ENCODE data around the gene CST9.

CST9 gene

GRCh38 chr20:23605867-23606651, at the start of gene CST9:
Gene CST9 (minus strand): TSS chr20:23605917. CDS start chr20:23605864, 53 bp downstream.
- no peak for DNase-seq

GRCh38 chr20:23654717-23655116, 49.0 kb upstream of the CST9 start:
- DNase-seq: no peak

- DNase-seq: no peak
These were observed 48.3 kb upstream of the CST9 start for GRCh38 chr20:23654000-23654399.

- no peak for DNase-seq
These were observed 47.8 kb upstream of the CST9 start for GRCh38 chr20:23653400-23653938.

- DNase-seq: no peak
These were observed 47.2 kb upstream of the CST9 start for GRCh38 chr20:23652926-23653325.

DNA sequence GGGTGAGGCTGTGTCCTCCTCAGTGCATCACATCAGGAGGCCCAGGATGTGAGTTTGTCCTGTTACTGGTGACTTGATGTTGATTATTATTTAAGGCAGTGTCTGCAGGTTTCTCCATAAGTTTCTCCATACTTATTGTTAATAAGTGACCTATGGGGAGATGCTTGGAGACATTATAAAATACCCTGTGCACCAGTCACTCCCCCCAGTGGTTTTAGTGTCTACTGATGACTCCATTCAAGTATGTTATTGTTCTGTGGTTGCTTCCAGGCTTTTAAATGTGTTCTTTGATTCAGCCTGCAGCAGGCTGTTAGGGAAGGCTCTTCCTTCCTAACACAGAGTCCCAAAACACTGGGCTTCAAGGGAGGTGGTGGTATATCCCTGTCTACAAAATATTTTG, 46.7 kb upstream of the CST9 start:
- no peak for DNase-seq

GRCh38 chr20:23651117-23651516, 45.4 kb upstream of the CST9 start:
- DNase-seq: no peak

GRCh38 chr20:23649830-23650417, 44.2 kb upstream of the CST9 start:
- DNase-seq: no peak

DNA sequence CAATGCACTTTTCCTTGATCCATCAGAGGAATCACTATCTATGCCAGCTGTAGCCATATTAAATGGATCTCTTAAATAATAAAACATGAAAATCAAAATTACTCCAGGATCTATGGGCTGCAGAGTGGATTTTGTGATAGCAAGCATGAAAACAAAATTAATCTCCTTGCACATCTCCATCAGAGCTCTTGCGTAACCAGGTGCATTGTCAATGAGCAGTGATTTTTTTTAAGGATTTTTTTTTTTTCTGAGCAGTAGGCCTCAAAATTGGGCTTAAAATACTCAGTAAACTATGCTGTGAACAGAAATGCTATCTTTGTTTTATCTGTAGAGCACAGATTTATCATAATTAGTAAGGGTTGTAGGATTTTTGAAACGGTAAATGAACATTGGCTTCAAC, 43.5 kb upstream of the CST9 start:
- DNase-seq: no peak

DNA sequence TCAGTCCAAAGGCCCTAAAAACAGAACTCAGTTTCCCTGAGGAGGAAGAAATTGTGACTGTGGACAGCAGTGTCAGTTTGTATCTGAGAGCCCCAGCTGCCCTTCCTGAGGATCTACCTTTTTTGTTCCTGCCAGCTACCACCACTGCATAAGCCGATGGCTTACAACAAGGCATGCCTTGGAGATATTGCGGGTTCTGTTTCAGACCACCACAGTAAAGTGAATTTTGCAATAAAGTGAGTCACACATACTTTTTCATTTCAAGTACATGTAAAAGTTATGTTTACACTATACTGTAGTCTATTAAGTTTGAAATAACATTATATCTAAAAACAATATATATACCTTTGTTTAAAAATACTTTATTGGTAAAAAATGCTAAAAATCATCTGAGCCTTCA, 41.6 kb upstream of the CST9 start:
- no peak for DNase-seq

DNA sequence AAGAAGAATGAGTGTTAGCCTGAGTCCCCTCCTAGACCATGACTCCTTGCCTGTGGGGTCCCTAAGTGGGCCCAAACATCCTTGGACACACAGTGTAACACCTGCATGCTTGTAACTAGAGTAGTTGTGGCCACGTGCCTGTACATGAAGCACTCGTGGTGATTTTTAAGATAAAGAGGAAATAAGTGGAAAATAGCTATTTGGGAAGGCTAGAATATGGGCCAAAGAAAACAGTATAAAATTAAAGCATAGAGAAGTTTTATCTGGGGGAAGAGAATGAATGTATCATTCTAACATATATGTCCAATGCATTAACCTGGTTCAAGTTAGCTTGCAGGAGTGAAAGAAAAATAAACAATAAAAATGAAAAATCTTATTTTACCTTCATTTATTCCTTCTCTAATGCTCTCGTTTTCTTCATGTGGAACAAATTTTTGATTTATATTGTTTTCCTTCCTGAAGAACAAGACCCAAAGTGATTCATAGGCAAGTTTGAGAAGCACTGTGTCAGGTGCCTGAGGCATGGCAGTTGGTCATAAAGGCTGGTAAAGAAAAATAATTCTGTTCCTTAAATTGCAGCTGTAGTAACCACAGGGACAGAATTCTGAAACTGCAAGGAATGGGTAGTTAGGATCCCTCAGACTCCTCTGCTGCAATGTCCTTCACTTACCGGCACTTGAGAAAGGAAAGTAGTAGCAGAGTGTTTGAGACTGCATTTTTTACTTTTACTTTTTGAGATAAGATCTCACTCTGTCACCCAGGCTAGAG, 40.6 kb upstream of the CST9 start:
- no peak for DNase-seq

DNA sequence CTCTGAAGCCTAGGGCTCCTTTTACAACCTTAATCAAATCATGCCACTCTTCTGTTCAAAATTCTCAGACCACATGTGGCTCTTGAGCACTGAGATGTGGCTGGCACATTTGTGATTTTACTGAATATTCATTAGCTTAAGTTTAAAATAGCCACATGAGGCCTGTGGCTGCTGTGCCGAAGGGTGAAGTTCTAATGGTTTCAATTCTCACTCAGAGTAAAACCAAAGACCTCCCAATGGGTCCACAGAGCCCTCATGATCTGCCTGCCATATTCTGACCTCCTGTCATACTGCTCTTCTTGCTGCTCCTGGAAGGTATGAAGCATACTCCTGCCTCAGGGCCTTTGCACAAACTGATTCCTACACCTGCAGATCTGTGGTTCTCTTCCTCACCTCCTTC, 39.9 kb upstream of the CST9 start:
- DNase-seq: no peak

GRCh38 chr20:23644164-23644563, 38.4 kb upstream of the CST9 start:
- no peak for DNase-seq

- no peak for DNase-seq
These were observed 37.9 kb upstream of the CST9 start for GRCh38 chr20:23643659-23644058.

DNA sequence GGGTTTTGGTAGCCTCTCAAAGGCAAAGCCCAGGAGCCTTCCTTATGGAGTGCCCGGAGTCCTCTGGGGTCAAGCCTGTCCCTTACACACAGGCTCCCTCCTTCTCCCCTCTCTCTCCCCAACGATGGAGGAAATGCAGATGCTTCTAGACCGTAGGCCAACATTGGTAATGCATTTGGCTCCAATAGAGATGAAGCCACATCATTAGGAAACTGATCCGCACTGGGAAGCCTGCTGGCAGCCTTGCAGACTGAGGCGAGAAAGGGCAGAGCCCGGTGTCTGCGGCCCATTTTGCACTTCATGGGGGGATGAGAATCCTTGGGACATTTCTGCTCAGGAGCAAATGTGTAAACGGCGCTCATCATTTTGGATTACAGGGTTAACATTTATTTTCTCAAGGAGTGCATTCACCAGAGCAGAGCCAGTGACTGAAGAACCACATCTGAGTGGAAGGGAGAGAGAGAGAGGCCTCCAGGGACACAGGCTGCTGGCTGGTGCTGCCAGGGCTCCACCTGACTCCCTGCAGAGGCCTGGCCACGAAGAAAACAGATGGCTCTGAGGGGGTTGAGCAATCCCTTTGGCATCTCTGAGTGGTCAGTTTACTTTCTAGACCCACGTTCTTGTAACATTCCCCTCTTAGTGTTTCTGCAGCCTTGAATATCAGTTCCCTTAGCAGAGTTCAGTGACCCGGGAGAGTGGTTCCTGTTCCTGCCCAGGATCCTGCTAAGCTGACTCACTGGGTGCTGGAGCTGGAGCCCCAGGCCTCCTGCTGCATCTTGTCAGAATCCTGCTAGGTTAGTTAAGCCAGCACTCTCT, 36.4 kb upstream of the CST9 start:
- DNase-seq: no peak

- no peak for DNase-seq
These were observed 35.3 kb upstream of the CST9 start for GRCh38 chr20:23640671-23641667.

DNA sequence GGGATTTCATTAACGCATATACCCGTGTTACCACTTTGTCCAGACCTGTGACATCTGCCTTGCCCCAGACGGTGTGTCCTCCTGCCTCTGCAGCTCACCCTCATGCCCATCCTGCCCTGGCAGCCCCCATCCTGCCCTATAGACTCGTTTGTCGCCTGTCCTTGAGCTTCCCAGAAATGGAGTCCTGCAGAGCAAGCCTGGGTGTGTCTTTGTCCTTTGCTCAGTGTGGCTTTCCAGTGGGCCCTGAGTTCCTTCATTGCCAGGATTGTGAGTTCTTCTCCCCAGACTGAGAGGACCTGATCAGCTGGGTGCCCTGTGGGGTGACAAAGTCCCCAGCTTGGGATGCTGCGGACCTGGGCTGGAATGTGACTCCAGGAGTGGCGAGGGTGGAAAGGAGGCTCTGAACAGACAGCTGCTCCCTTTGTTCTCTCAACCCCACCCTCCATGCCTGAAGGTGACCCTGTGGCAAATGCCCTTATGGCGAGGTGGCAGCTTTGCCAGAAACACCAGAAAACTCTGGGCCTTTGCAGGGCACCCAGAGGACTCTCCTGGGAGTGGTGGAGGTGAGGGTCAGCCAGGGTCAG, 34.4 kb upstream of the CST9 start:
- no peak for DNase-seq

DNA sequence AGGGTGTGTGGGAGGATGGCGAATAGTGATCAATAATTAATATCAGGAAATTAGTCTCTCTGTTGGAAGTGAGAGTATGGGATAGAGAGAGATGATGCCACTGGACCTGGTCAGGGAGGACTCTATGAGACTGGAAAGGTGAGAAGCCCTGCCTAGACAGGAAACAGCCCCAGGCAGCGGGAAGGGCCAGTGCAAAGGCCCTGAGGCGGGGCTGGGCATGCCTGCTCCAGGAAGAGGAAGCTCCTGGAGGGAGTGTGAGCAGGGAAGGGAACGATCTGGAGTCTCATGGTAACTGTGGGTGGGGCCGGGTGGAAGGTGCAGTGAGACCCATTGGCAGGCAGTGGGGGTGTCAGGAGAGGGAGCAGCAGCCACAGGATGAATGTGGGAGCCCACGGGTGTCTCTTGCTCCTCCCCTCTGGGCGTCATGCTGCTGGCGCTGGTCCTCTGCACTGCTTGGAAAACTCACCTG, 33.8 kb upstream of the CST9 start:
- no peak for DNase-seq

DNA sequence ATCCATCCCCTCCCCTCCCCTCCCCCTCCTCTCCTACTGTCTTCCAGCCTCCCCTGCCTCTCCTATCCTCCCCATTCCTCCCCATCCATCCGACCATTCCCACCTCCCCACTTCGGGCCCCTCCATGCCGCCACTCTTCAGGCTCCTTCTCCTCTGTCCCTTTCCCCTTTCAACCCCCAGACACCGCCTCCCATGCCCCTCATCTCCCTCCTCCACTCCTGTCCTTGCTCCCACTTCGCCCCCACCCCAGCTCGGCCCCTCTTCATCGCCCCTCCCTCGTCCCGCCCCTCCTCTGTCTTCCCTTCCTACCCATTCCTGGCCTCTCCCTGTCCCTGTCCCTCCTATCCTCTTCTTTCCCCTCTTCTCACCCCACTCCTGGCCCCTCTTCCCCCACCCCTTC, 32.6 kb upstream of the CST9 start:
- DNase-seq: no peak

DNA sequence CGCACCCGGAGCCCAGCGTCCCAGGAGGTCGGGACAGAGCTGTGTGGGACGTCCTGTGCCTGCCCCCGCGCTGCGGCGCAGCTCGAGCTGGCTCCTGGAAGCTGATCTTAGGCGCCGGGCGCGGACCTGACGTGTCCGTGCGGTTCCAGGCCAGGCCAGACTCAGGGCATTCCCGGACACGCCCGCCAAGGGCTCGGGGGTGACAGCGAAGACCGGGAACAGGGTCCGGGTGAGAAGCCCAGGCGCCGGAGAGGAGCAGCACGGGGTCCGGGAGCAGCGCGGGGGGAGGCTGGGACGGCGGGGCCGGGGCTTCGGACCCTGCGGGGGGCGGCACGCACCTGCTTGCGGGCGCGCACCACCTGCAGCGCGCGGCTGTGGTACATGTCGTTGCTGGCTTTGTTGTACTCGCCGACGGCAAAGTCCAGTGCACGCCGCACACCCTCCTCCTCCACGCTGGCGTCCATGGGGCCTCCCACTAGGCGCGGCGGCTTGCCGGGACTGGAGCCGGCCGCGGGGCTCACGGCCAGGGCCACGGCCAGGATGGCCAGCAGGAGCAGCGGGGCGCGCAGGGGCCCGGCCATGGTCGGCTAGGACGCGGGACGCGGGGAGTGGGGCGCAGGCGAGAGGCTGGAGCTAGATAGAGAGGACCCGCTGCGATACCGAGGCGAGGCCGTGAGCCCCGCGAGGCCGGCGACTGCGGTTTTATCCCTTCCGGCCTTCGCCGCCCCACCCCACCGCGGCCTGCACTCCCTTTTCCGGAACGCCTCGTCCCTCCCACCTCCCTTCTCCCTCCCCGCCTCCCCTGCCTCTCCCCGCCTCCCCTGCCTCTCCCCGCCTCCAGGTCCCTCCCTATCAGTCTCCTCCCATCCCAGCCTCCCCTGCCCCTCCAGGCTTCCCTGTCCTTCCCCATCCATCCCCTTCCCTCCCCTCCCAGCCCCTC, 31.8 kb upstream of the CST9 start, which contains the start of gene CST3:
TSS of gene CST3 (minus strand) at position 674 of the 940 bp plus-strand sequence. CDS start at position 581, 93 bp downstream.
- DNase-seq: peak; percentile 39

Data from stimulated activated CD4-positive, alpha-beta T cell treated with anti-CD3 and anti-CD28 coated beads, Interleukin-15, amount 100 ng/mL, for 24 hours (primary cell).